Medulla oblongata (tissue), 1 donor: ENCODE results near the gene TAC3.
A peak's percentile ranks its signal among the peaks of the same experiment; 100 is the strongest.
"Not testable (repeated sequence)": the region's sequence is repeated elsewhere in the genome, so short reads cannot be mapped to it uniquely, and the experiment has no call there.

ENCODE experiments used
- DNase-seq: peaks from one replicate; pipeline ENCODE4 v3.0.0-alpha.2; 2015; ENCODE audit errors: extremely low spot score

TAC3 gene

GRCh38 chr12:57037264-57037663 lies 20.9 kb upstream of the TAC3 start:
- no peak for DNase-seq

- no peak for DNase-seq
Measured at GRCh38 chr12:57033431-57033830, 17.1 kb upstream of the TAC3 start.

DNA sequence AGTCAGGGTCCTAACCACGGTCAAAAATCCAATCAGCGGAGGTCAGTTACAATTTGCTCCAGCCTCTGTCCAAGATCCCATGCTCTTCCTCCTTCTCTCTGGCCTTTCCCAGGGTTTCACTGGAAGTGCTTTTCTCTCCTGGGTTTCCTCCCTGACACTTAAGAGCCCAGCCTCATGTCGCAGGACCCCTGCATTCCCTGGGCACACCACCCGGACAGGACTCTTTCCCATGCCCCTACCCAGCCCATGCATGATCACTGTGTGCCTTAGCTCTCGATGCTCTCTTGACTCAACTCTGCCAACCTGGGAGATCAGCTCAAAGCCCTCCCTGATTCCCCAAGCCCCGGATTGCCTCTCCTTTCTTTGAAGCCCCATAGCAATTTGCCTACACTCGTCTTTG lies 15.5 kb upstream of the TAC3 start:
- DNase-seq, result no peak

DNA sequence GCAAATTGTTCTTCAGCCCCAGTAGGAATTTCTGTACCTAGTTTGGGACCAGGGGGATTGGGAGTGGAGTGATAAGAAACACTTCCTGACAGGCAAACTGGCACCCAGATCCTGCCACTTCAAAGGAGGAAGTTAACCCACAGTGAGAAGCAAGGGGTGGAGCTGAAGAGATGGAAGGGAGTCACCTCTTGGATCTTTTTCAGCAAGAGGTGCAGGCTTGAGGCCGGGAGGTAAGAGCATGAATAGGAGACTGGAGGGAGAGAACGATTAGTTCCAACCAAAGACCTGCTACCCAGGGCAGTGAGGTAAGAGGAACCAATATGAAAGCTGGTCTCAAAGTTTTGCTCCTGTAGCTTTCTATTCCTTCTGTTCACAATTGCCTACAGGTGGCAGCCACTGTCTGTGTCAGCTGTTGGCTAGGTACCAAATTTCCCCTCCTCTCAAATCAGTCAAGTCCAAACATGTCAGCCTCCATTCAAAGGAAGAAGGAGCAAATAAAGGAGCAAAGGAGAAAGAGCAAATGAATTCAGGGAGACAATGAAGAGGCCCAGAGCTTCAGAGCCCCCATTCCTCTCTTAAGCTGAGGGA lies 14.9 kb upstream of the TAC3 start:
- no peak for DNase-seq

- DNase-seq, result no peak
Measured at GRCh38 chr12:57029457-57029856, 13.1 kb upstream of the TAC3 start.

DNA sequence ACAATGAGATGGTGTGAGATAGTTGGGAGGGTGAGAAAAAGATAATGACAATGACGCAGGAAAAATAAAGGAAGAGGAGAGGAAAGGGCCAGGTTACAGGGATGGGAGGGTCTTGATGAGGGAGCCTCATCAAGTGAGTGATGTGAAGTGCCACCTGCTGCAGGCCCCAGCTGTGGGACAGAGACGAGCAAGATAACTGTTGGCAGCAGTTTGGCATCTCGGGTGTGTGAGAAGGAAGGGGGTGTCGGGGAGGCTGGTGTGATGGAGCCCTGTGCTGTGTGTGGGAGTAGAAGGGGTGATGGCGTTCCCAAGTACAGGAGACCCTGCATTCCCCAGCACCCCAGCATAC lies 11.4 kb upstream of the TAC3 start:
- DNase-seq, result no peak

- DNase-seq, result no peak
Measured at GRCh38 chr12:57027011-57027804, 10.9 kb upstream of the TAC3 start.

- no peak for DNase-seq
Measured at GRCh38 chr12:57025196-57025595, 8.9 kb upstream of the TAC3 start.

DNA sequence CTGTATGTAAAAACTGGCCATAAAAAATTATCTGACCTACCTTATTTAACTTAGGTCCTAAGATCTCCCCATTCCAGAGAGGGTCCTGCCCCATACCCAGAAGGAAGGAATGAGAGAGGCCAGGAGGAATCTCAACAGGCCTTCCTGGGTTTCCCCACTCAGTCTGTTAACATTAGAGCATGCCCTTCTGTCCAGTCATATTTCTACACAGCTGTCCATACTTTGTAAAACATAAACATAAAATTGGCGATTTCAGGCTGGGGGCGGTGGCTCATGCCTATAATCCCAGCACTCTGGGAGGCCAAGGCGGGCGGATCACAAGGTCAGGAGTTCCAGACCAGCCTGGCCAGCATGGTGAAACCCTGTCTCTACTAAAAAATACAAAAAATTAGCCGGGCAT lies 6.0 kb upstream of the TAC3 start:
- not testable (repeated sequence) for DNase-seq

GRCh38 chr12:57019983-57020719 lies 3.8 kb upstream of the TAC3 start:
- DNase-seq, result no peak

GRCh38 chr12:57018906-57019305 lies 2.6 kb upstream of the TAC3 start:
- DNase-seq, result no peak

DNA sequence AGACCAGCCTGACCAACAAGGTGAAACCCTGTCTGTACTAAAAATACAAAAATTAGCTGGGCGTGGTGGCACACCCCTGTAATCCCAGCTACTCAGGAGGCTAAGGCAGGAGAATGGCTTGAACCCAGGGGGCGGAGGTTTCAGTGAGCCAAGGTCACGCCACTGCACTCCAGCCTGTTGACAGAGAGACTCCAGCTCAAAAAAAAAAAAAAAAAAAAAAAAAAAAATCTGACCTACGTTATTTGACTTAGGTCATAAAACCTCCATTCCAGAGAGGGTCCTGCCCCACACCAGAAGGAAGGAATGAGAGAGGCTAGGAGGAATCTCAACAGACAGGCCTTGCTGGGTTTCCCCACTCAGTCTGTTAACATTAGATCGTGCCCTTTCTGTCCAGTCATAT lies 2.0 kb upstream of the TAC3 start:
- not testable (repeated sequence) for DNase-seq

DNA sequence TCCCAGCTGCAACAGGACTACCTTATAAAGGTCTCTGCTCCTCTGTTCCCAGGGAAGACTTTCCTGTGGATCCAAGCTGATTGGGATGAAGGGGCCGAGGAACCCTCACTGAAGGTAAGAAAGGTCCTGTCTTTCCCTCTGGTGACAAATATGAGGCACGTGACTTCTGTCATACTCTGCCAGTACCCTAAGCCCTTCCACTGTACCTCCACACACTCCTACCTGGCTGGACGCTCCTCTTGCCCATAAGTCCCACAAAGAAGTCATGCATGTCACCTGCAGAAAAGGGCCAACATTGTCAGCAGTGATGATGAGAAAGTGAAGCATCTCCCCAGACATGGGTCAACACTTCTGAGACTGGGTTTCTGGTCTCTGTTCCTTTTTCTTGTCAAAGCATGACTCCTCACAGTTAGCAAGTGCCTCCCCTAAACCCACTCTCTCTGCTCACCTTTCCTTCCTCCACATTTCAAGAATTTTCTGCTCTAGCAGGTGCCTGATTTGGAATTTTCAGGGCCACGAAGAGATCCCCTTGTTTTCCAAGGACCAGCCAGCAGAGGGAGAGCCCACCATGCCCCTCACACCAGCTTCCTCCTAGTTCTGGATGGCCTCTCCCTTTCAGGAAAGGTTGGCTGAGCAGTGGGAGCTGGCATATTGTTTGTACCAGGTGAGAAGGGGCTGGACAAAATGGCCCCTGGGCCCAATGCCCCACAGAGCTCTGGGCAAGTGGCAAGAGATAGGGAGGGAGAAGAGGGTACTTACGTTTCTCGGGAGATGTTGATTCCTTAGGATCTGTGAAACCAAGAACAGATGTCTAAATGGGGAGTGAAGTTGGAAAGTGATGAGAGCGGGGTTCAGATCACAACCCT lies 3.5 kb downstream of the TAC3 start:
- DNase-seq, result no peak

- no peak for DNase-seq
Measured at GRCh38 chr12:57011438-57012424, 4.6 kb downstream of the TAC3 start.

GRCh38 chr12:57010627-57011247 lies 5.6 kb downstream of the TAC3 start:
- DNase-seq, result no peak

DNA sequence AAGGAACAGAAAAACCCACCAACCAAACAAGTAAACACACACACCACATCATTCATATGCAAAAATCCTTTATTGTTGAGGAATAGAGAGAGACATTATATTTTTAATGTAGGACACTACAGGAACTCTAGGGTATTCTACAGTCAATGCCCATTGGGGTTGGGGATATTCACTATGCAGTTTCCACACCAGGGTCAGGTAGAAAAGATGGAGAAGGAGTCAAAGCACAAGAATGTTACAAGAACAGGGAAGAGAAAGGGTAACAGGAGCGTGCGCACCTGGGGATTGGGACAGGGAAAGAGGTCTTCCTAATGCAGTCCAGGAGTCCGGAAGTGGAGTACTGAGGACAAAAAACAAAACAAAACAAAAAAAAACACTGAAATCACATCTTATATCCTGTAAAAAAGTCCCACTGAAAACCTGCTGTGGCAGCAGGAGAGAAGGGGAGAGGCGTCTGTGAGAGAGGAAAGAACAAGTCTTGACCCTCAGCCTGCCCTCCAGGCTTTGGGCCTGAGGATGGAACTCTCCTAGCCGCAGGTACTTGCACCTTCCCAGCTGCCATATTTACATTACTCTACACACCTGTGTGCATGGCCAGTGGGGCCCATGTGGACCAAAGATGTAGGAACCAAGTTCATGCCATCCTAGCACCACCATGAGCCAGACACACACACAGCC lies 6.2 kb downstream of the TAC3 start:
- no peak for DNase-seq

- DNase-seq, result peak; percentile 72
Measured at GRCh38 chr12:57008178-57008577, 8.2 kb downstream of the TAC3 start.

DNA sequence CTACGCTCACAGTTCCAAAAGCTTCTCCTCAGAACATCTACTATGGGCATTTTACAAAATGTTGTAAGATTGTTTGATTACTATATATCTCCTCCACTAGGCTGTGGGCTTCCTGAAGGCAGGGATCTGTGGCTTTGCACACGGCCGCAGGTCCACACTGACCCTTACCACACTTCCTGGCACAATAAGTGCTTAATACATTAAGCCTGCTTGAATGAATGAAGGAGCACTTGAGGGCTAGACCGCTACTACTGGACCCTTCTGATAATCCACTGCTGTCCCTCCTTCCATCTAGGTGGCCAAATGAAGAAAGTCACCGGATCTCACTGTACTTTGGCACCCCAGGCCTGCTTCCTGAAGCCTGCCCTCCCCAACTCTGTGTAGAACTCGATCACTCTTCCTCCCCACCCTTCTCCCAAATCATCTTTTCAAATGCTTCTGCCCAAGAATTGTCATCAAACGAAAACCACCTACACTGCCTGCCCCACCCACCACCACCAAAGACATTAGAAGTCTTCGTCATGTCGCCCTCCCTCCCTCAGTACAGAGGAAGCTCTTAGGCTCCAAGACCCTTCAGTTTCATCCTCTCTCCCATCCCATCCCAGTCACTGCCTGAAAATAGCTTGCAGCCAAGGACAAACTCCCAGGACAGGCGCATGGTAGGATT lies 9.4 kb downstream of the TAC3 start:
- no peak for DNase-seq
